H9 (cell line): ENCODE results near the gene ZBTB9. TPM values are rescaled to one million over a fixed set of nuclear protein-coding genes. Genes with fewer than 3 reads are reported as not detected.

ENCODE experiments used
- DNase-seq: peaks from one replicate; pipeline ENCODE4 v3.0.0-alpha.2; 2017
- H2AFZ ChIP-seq: one replicate; pipeline ENCODE4 v1.6.1; 2013; ENCODE audit warnings: mild to moderate bottlenecking, low read length, control low read depth, moderate library complexity
- H2AK5ac ChIP-seq: 2 replicates; pipeline ENCODE4 v1.6.1; 2013; ENCODE audit warnings: low read length, control low read depth, mixed read lengths; ENCODE audit not compliant: insufficient read length
- H2BK120ac ChIP-seq: one replicate; pipeline ENCODE4 v1.6.1; 2013; ENCODE audit warnings: low read depth, mild to moderate bottlenecking, low read length, control low read depth, inconsistent platforms; ENCODE audit not compliant: poor library complexity, severe bottlenecking
- H2BK12ac ChIP-seq: 2 replicates; pipeline ENCODE4 v1.6.1; 2013; ENCODE audit warnings: low read length, control low read depth, mixed read lengths, low read depth; ENCODE audit not compliant: insufficient read length
- H2BK15ac ChIP-seq: 2 replicates; pipeline ENCODE4 v1.6.1; 2013; ENCODE audit warnings: low read depth, low read length, control low read depth
- H2BK20ac ChIP-seq: one replicate; pipeline ENCODE4 v1.6.1; 2013; ENCODE audit warnings: low read depth, mild to moderate bottlenecking, low read length, control low read depth, inconsistent platforms; ENCODE audit not compliant: poor library complexity, severe bottlenecking
- H2BK5ac ChIP-seq: 2 replicates; pipeline ENCODE4 v1.6.1; 2013; ENCODE audit warnings: low read length, control low read depth, mixed read lengths; ENCODE audit not compliant: insufficient read length
- H3K14ac ChIP-seq: 2 replicates; pipeline ENCODE4 v1.6.1; 2013; ENCODE audit warnings: low read length, control low read depth; ENCODE audit not compliant: insufficient read depth
- H3K18ac ChIP-seq: 2 replicates; pipeline ENCODE4 v1.6.1; 2013; ENCODE audit warnings: low read depth, mild to moderate bottlenecking, mixed read lengths, low read length, control low read depth; ENCODE audit not compliant: insufficient read length
- H3K23ac ChIP-seq: 2 replicates; pipeline ENCODE4 v1.6.1; 2013; ENCODE audit warnings: low read length, control low read depth, mixed read lengths, low read depth; ENCODE audit not compliant: insufficient read length
- H3K23me2 ChIP-seq: 2 replicates; pipeline ENCODE4 v1.6.1; 2013; ENCODE audit warnings: low read depth, mild to moderate bottlenecking, mixed read lengths, low read length, control low read depth; ENCODE audit not compliant: insufficient read length, poor library complexity, severe bottlenecking
- H3K27ac ChIP-seq: 2 replicates; pipeline ENCODE4 v1.5.1; 2013; ENCODE audit warnings: low read length, control low read depth, mixed read lengths, low read depth; ENCODE audit not compliant: insufficient read length
- H3K27me3 ChIP-seq: 2 replicates; pipeline ENCODE4 v1.6.1; 2013; ENCODE audit warnings: low read length, control low read depth, inconsistent platforms; ENCODE audit not compliant: insufficient read depth
- H3K4ac ChIP-seq: 2 replicates; pipeline ENCODE4 v1.6.1; 2013; ENCODE audit warnings: low read depth, mild to moderate bottlenecking, control low read depth, inconsistent platforms, low read length, moderate library complexity
- H3K4me1 ChIP-seq: 2 replicates; pipeline ENCODE4 v1.6.1; 2013; ENCODE audit warnings: low read length, control low read depth, inconsistent platforms; ENCODE audit not compliant: insufficient read depth
- H3K4me2 ChIP-seq: 2 replicates; pipeline ENCODE4 v1.6.1; 2013; ENCODE audit warnings: low read length, control low read depth, mixed read lengths; ENCODE audit not compliant: insufficient read length, insufficient read depth
- H3K56ac ChIP-seq: 2 replicates; pipeline ENCODE4 v1.6.1; 2013; ENCODE audit warnings: low read depth, mild to moderate bottlenecking, mixed read lengths, low read length, control low read depth; ENCODE audit not compliant: insufficient read length
- H3K79me1 ChIP-seq: 2 replicates; pipeline ENCODE4 v1.6.1; 2013; ENCODE audit warnings: low read depth, mild to moderate bottlenecking, moderate library complexity, low read length, control low read depth, inconsistent platforms; ENCODE audit not compliant: insufficient read depth, poor library complexity, severe bottlenecking
- H3K79me2 ChIP-seq: 2 replicates; pipeline ENCODE4 v1.6.1; 2013; ENCODE audit warnings: low read length, control low read depth, inconsistent platforms; ENCODE audit not compliant: insufficient read depth
- H3K9ac ChIP-seq: 2 replicates; pipeline ENCODE4 v1.6.1; 2013; ENCODE audit warnings: low read length, control low read depth, mixed read lengths; ENCODE audit not compliant: insufficient read length; ENCODE audit errors: extremely low read depth
- H3K9me3 ChIP-seq: one replicate; pipeline ENCODE4 v1.6.1; 2013; ENCODE audit warnings: low read depth, low read length, inconsistent platforms; ENCODE audit not compliant: control insufficient read depth
- H3T11ph ChIP-seq: one replicate; pipeline ENCODE4 v1.6.1; 2013; ENCODE audit warnings: mild to moderate bottlenecking, low read length, control low read depth, inconsistent platforms
- H4K20me1 ChIP-seq: one replicate; pipeline ENCODE4 v1.6.1; 2013; ENCODE audit not compliant: control insufficient read depth, insufficient read length, insufficient read depth
- H4K5ac ChIP-seq: 2 replicates; pipeline ENCODE4 v1.6.1; 2013; ENCODE audit warnings: low read depth, mild to moderate bottlenecking, mixed read lengths, low read length, control low read depth; ENCODE audit not compliant: insufficient read length
- H4K8ac ChIP-seq: replicated peaks from 2 replicates; pipeline ENCODE4 v1.6.1; 2013; ENCODE audit warnings: low read length, control low read depth, mixed read lengths, low read depth; ENCODE audit not compliant: insufficient read length
- H4K91ac ChIP-seq: 2 replicates; pipeline ENCODE4 v1.6.1; 2013; ENCODE audit warnings: low read depth, mild to moderate bottlenecking, moderate library complexity, mixed read lengths, low read length, control low read depth; ENCODE audit not compliant: insufficient read length
- H3K27ac Mint-ChIP-seq, 3 experiments: 2 replicates in 2 of 3; 3 replicates in 1 of 3; pipeline ENCODE4 v1.8.0; 2020 to 2021; ENCODE audit warnings: mixed read lengths in 3 of 3, mild to moderate bottlenecking in 1 of 3, moderate library complexity in 1 of 3
- H3K27me3 Mint-ChIP-seq: 2 replicates; pipeline ENCODE4 v1.8.0; 2021; ENCODE audit warnings: low read depth, mild to moderate bottlenecking, moderate library complexity, mixed read lengths
- H3K36me3 Mint-ChIP-seq, 3 experiments: 2 replicates in 2 of 3; 3 replicates in 1 of 3; pipeline ENCODE4 v1.8.0; 2020 to 2021; ENCODE audit warnings: low read depth in 3 of 3, mixed read lengths in 3 of 3; ENCODE audit not compliant: insufficient read depth in 1 of 3
- H3K4me1 Mint-ChIP-seq, 2 experiments: 2 replicates each; pipeline ENCODE4 v1.8.0; 2020; ENCODE audit warnings: mixed read lengths in 2 of 2
- H3K4me3 Mint-ChIP-seq, 2 experiments: 2 replicates in 1 of 2; 3 replicates in 1 of 2; pipeline ENCODE4 v1.8.0; 2020 to 2021; ENCODE audit warnings: mild to moderate bottlenecking in 2 of 2, mixed read lengths in 2 of 2, moderate library complexity in 1 of 2
- H3K9me3 Mint-ChIP-seq, 2 experiments: 2 replicates in 1 of 2; 3 replicates in 1 of 2; pipeline ENCODE4 v1.8.0; 2020; ENCODE audit warnings: mild to moderate bottlenecking in 2 of 2, mixed read lengths in 2 of 2, moderate library complexity in 1 of 2
- WGBS: extraction: QIAGEN DNeasy Blood & Tissue Kit; methylation state at CpG from one replicate; pipeline ENCODE4 v1.1.7; 2013; ENCODE audit warnings: missing lambda C conversion rate, low lambda C conversion rate, mixed read lengths; ENCODE audit not compliant: insufficient read length; ENCODE audit errors: extremely low coverage; 5-methylcytosine and 5-hydroxymethylcytosine counted together
- microRNA-seq: library from miRNA; unstranded; fragments of <30 nt; microRNA quantifications from one replicate; pipeline ENCODE4, GENCODE V29; 2020; ENCODE audit warnings: borderline microRNAs expressed
- total RNA-seq: library from RNA; stranded (reverse); gene quantifications from 2 replicates; pipeline ENCODE4 v1.2.1, GENCODE V29; 2021
- TF ChIP-seq, protein P1 (sequence below): fragments of 200-600 bp; sonication (generic); conservative IDR thresholded peaks from 3 replicates; pipeline ENCODE4 v1.8.0; 2021; ENCODE audit warnings: antibody characterized with exemption, mild to moderate bottlenecking

Gene ZBTB9
- total RNA-seq, 1 experiment from 2014 or later = 53.1 TPM

DNA sequence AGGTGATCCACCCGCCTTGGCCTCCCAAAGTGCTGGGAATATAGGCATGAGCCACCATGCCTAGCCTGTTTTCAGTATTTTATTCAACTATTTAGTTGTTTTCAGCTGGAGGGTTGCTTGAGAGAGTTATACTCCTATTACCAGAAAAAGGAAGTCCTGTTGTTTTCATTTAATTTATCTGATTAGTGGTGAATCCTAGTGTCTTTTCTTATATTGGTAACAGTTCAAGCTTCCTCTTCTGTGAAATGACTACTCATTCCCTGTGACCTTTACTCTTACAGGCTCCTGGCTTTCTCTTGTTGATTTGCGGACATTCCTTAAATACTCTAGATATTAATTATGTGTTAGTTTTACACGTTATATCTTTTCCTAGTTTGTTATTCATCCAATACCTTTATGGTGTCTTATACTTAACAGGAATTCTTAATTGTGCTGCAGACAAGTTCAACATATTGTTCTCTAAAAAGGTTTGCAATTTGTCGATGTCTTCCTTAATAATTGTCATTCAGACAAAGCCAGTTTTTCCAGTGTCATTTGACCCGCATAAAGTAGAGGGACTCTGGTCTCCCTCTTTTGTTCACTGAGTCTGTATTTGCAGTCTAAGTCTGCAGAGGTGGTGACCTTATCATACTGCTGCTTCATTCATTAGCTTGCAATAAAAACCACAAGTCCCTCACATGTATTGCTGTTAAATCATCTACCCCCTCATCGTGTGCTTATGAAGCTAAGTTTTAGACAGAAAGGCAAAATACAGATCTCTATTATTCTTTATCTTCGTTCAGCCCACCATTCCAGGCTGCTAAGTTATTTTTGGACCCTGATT lies 51.4 kb downstream of the ZBTB9 start:
- no peak overlapping the region for H4K91ac ChIP-seq
- no peak overlapping the region for H3K4ac ChIP-seq
- no peak overlapping the region for H3K27ac ChIP-seq
- H4K20me1 ChIP-seq = no peaks in the 10 kb centered on the region
- no peaks in the 10 kb centered on the region for H3K79me2 ChIP-seq
- H3T11ph ChIP-seq = no peak overlapping the region
- no peak overlapping the region for H3K9ac ChIP-seq
- H3K23me2 ChIP-seq = no peaks in the 10 kb centered on the region
- Mint-ChIP-seq H3K4me3 (no peak overlapping the region), H3K36me3 (no peaks in the 10 kb centered on the region; a peak in 2 of 7 replicates), H3K27ac (no peak overlapping the region), H3K9me3 (peaks cover 19 to 22% of the 10 kb centered on the region in 2 experiments), H3K27me3 (peaks cover 4% of the 10 kb centered on the region; the same call in 1 of the 2 replicates), H3K4me1 (peaks cover 18% of the 10 kb centered on the region in 2 experiments)
- H3K56ac ChIP-seq = no peak overlapping the region
- no peak overlapping the region for H3K4me2 ChIP-seq
- H3K4me1 ChIP-seq = no peaks in the 10 kb centered on the region
- H3K14ac ChIP-seq = no peak overlapping the region
- no peak overlapping the region for H2AK5ac ChIP-seq
- H2AFZ ChIP-seq = peak overlapping the region; percentile 22
- no peak overlapping the region for H3K23ac ChIP-seq
- H2BK15ac ChIP-seq = no peak overlapping the region
- no peak overlapping the region for H2BK5ac ChIP-seq
- no peak for DNase-seq
- no peak overlapping the region for H2BK120ac ChIP-seq
- no peak overlapping the region for H2BK12ac ChIP-seq
- no peaks in the 10 kb centered on the region for H3K9me3 ChIP-seq
- no CpG with 5 or more reads among the region's 7 CpGs for WGBS
- H2BK20ac ChIP-seq = no peak overlapping the region
- no peaks in the 10 kb centered on the region for H3K27me3 ChIP-seq
- no peak overlapping the region for H4K8ac ChIP-seq
- TF ChIP-seq, protein P1, sequence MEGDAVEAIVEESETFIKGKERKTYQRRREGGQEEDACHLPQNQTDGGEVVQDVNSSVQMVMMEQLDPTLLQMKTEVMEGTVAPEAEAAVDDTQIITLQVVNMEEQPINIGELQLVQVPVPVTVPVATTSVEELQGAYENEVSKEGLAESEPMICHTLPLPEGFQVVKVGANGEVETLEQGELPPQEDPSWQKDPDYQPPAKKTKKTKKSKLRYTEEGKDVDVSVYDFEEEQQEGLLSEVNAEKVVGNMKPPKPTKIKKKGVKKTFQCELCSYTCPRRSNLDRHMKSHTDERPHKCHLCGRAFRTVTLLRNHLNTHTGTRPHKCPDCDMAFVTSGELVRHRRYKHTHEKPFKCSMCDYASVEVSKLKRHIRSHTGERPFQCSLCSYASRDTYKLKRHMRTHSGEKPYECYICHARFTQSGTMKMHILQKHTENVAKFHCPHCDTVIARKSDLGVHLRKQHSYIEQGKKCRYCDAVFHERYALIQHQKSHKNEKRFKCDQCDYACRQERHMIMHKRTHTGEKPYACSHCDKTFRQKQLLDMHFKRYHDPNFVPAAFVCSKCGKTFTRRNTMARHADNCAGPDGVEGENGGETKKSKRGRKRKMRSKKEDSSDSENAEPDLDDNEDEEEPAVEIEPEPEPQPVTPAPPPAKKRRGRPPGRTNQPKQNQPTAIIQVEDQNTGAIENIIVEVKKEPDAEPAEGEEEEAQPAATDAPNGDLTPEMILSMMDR = no peak
- no peak overlapping the region for H3K18ac ChIP-seq
- no peaks in the 10 kb centered on the region for H3K79me1 ChIP-seq
- H4K5ac ChIP-seq = no peak overlapping the region

Small RNAs within 50 kb of the gene (microRNA-seq; reads per million reads assigned to microRNA genes)
- gene MIR5004 = not detected

Other genes starting within 250 kb of the ZBTB9 start
- 5.5 and 7.1 TPM in 2 replicates for gene HSD17B8, start 249.9 kb upstream of the ZBTB9 start, total RNA-seq
- gene RING1, start 246.1 kb upstream of the ZBTB9 start, total RNA-seq = 29.8 and 31.0 TPM in 2 replicates
- 46.9 and 47.1 TPM in 2 replicates for gene VPS52, start 182.7 kb upstream of the ZBTB9 start, total RNA-seq
- 3,216 and 3,296 TPM in 2 replicates for gene RPS18, start 182.5 kb upstream of the ZBTB9 start, total RNA-seq
- gene B3GALT4, start 177.5 kb upstream of the ZBTB9 start, total RNA-seq = 3.2 and 3.4 TPM in 2 replicates
- gene WDR46, start 165.3 kb upstream of the ZBTB9 start, total RNA-seq = 99.2 and 110 TPM in 2 replicates
- gene PFDN6, start 165.0 kb upstream of the ZBTB9 start, total RNA-seq = 85.8 and 90.7 TPM in 2 replicates
- gene RGL2, start 155.6 kb upstream of the ZBTB9 start, total RNA-seq = 70.5 and 74.3 TPM in 2 replicates
- gene TAPBP, start 140.5 kb upstream of the ZBTB9 start, total RNA-seq = 28.2 and 29.5 TPM in 2 replicates
- 8.1 TPM in 2 replicates for gene ZBTB22, start 136.8 kb upstream of the ZBTB9 start, total RNA-seq
- gene DAXX, start 131.6 kb upstream of the ZBTB9 start, total RNA-seq = 80.2 and 80.4 TPM in 2 replicates
- gene KIFC1, start 62.8 kb upstream of the ZBTB9 start, total RNA-seq = 73.1 and 73.8 TPM in 2 replicates
- gene PHF1, start 43.6 kb upstream of the ZBTB9 start, total RNA-seq = 49.8 and 56.8 TPM in 2 replicates
- gene CUTA, start 36.5 kb upstream of the ZBTB9 start, total RNA-seq = 257 and 264 TPM in 2 replicates
- 111 and 121 TPM in 2 replicates for gene SYNGAP1, start 34.5 kb upstream of the ZBTB9 start, total RNA-seq
- 40.0 and 41.4 TPM in 2 replicates for gene BAK1, start 125.7 kb downstream of the ZBTB9 start, total RNA-seq
- 39.1 and 40.3 TPM in 2 replicates for gene ITPR3, start 166.7 kb downstream of the ZBTB9 start, total RNA-seq